Activated naive CD4-positive, alpha-beta T cell treated with anti-CD3 and anti-CD28 coated beads, Interleukin-2, amount 50 U/mL, for 72 hours (primary cell): Measurements from ENCODE around the gene PFDN1. TPM values are rescaled to one million over a fixed set of nuclear protein-coding genes. Genes with fewer than 3 reads are reported as not detected.

ENCODE experiments used
- ATAC-seq, 2 donors: fragments of 150-1000 bp; cut with Tn5 transposase; 2 replicates each; pipeline ENCODE4 v1.10.0; 2021; ENCODE audit warnings: mild to moderate bottlenecking in 2 of 2, moderate library complexity in 2 of 2
- DNase-seq, 2 donors: peaks; one replicate each; pipeline ENCODE4 v3.0.0; 2021 to 2022; ENCODE audit warnings: low spot score in 2 of 2
- H3K27ac Mint-ChIP-seq, 2 donors: one replicate each; pipeline ENCODE4 v1.8.0; 2022; ENCODE audit warnings: mild to moderate bottlenecking in 2 of 2, mixed read lengths in 2 of 2
- H3K36me3 Mint-ChIP-seq, 2 donors: one replicate each; pipeline ENCODE4 v1.8.0; 2022; ENCODE audit warnings: mixed read lengths in 2 of 2
- H3K9me3 Mint-ChIP-seq, 2 donors: one replicate each; pipeline ENCODE4 v1.8.0; 2022; ENCODE audit warnings: mixed read lengths in 2 of 2
- total RNA-seq, 2 donors: library from RNA; stranded (reverse); gene quantifications; one replicate each; pipeline ENCODE4 v1.2.3, GENCODE V29; 2022

PFDN1 gene
- total RNA-seq, 2 donors from 2014 or later, result 45.4 to 66.4 TPM

GRCh38 chr5:140312067-140312790 lies 9.3 kb upstream of the PFDN1 start:
- ATAC-seq (peak in 1 of 2 donors; percentile 57), DNase-seq (no peak)
- Mint-ChIP-seq H3K27ac (no peak overlapping the region), H3K9me3 (no peaks in the 10 kb centered on the region), H3K36me3 (no peaks in the 10 kb centered on the region)

GRCh38 chr5:140311011-140311467 lies 8.1 kb upstream of the PFDN1 start:
- H3K36me3 Mint-ChIP-seq, result no peaks in the 10 kb centered on the region
- ATAC-seq (no peak), DNase-seq (no peak)
- H3K27ac Mint-ChIP-seq, result no peak overlapping the region
- H3K9me3 Mint-ChIP-seq, result no peaks in the 10 kb centered on the region

- H3K9me3 Mint-ChIP-seq, result no peaks in the 10 kb centered on the region
- H3K27ac Mint-ChIP-seq, result no peak overlapping the region
- ATAC-seq, result no peak
- no peak for DNase-seq
- no peaks in the 10 kb centered on the region for H3K36me3 Mint-ChIP-seq
Measured at GRCh38 chr5:140310434-140310833, 7.5 kb upstream of the PFDN1 start.

- no peaks in the 10 kb centered on the region for H3K9me3 Mint-ChIP-seq
- H3K27ac Mint-ChIP-seq, result no peak overlapping the region
- ATAC-seq (no peak), DNase-seq (no peak)
- H3K36me3 Mint-ChIP-seq, result no peaks in the 10 kb centered on the region
Measured at GRCh38 chr5:140309706-140310249, 6.9 kb upstream of the PFDN1 start.

GRCh38 chr5:140305471-140305870 lies 2.6 kb upstream of the PFDN1 start:
- ATAC-seq (no peak), DNase-seq (no peak)
- H3K9me3 Mint-ChIP-seq, result no peaks in the 10 kb centered on the region
- H3K36me3 Mint-ChIP-seq, result peaks cover 0 to 11% of the 10 kb centered on the region in 2 donors
- no peak overlapping the region for H3K27ac Mint-ChIP-seq

- no peak overlapping the region for H3K27ac Mint-ChIP-seq
- DNase-seq, result no peak
- H3K36me3 Mint-ChIP-seq, result peaks cover 3 to 11% of the 10 kb centered on the region in 2 donors
- no peaks in the 10 kb centered on the region for H3K9me3 Mint-ChIP-seq
- no peak for ATAC-seq
Measured at GRCh38 chr5:140303966-140304365, 1.1 kb upstream of the PFDN1 start.

- Mint-ChIP-seq H3K27ac (no peak overlapping the region), H3K9me3 (no peaks in the 10 kb centered on the region), H3K36me3 (peaks cover 11 to 12% of the 10 kb centered on the region in 2 donors)
- ATAC-seq (no peak), DNase-seq (no peak)
Measured at GRCh38 chr5:140301136-140301535, 1.8 kb downstream of the PFDN1 start.

- Mint-ChIP-seq H3K36me3 (peaks cover 11 to 18% of the 10 kb centered on the region in 2 donors), H3K27ac (no peak overlapping the region), H3K9me3 (no peaks in the 10 kb centered on the region)
- no peak for DNase-seq
- no peak for ATAC-seq
Measured at GRCh38 chr5:140299056-140299455, 3.8 kb downstream of the PFDN1 start.

GRCh38 chr5:140298183-140298601 lies 4.7 kb downstream of the PFDN1 start:
- ATAC-seq (peak in 1 of 2 donors; percentile 42), DNase-seq (no peak)
- no peaks in the 10 kb centered on the region for H3K9me3 Mint-ChIP-seq
- H3K36me3 Mint-ChIP-seq, result peaks cover 9 to 18% of the 10 kb centered on the region in 2 donors
- no peak overlapping the region for H3K27ac Mint-ChIP-seq

- DNase-seq, result no peak
- Mint-ChIP-seq H3K27ac (no peak overlapping the region), H3K9me3 (no peaks in the 10 kb centered on the region), H3K36me3 (peaks cover under 1 to 18% of the 10 kb centered on the region in 2 donors)
- ATAC-seq, result no peak
Measured at GRCh38 chr5:140297283-140297682, 5.6 kb downstream of the PFDN1 start.

GRCh38 chr5:140296289-140296688 lies 6.6 kb downstream of the PFDN1 start:
- DNase-seq, result no peak
- H3K36me3 Mint-ChIP-seq, result peaks cover 0 to 22% of the 10 kb centered on the region in 2 donors
- no peaks in the 10 kb centered on the region for H3K9me3 Mint-ChIP-seq
- ATAC-seq, result no peak
- no peak overlapping the region for H3K27ac Mint-ChIP-seq

GRCh38 chr5:140295414-140295813 lies 7.5 kb downstream of the PFDN1 start:
- Mint-ChIP-seq H3K36me3 (peaks cover 0 to 27% of the 10 kb centered on the region in 2 donors), H3K27ac (no peak overlapping the region), H3K9me3 (no peaks in the 10 kb centered on the region)
- DNase-seq (peak in 1 of 2 donors; percentile 25), ATAC-seq (no peak)

- ATAC-seq (no peak), DNase-seq (no peak)
- peaks cover 0 to 27% of the 10 kb centered on the region in 2 donors for H3K36me3 Mint-ChIP-seq
- no peak overlapping the region for H3K27ac Mint-ChIP-seq
- no peaks in the 10 kb centered on the region for H3K9me3 Mint-ChIP-seq
Measured at GRCh38 chr5:140294753-140295152, 8.1 kb downstream of the PFDN1 start.

GRCh38 chr5:140293849-140294100 lies 9.1 kb downstream of the PFDN1 start:
- no peak for ATAC-seq
- Mint-ChIP-seq H3K9me3 (no peaks in the 10 kb centered on the region), H3K36me3 (peaks cover 0 to 22% of the 10 kb centered on the region in 2 donors), H3K27ac (no peak overlapping the region)
- no peak for DNase-seq

GRCh38 chr5:140293091-140293848 lies 9.6 kb downstream of the PFDN1 start:
- peaks cover 0 to 20% of the 10 kb centered on the region in 2 donors for H3K36me3 Mint-ChIP-seq
- ATAC-seq (peak in 1 of 2 donors; percentile 78), DNase-seq (no peak)
- peak overlapping the region in 1 of 2 donors; percentile 45 for H3K27ac Mint-ChIP-seq
- H3K9me3 Mint-ChIP-seq, result no peaks in the 10 kb centered on the region

- ATAC-seq (no peak), DNase-seq (no peak)
- peaks cover 0 to 15% of the 10 kb centered on the region in 2 donors for H3K36me3 Mint-ChIP-seq
- H3K27ac Mint-ChIP-seq, result peak overlapping the region in 1 of 2 donors; percentile 45
- H3K9me3 Mint-ChIP-seq, result no peaks in the 10 kb centered on the region
Measured at GRCh38 chr5:140292212-140293036, 10.5 kb downstream of the PFDN1 start.
